GM21515 (cell line): ENCODE data around the gene CETP.
"Not testable (repeated sequence)": the region's sequence is repeated elsewhere in the genome, so short reads cannot be mapped to it uniquely, and the experiment has no call there.

ENCODE experiments used
- ATAC-seq: cut with Tn5 transposase; IDR thresholded peaks from one replicate; pipeline ENCODE4 v1.9.1; 2021; ENCODE audit not compliant: unreplicated experiment

CETP gene

DNA sequence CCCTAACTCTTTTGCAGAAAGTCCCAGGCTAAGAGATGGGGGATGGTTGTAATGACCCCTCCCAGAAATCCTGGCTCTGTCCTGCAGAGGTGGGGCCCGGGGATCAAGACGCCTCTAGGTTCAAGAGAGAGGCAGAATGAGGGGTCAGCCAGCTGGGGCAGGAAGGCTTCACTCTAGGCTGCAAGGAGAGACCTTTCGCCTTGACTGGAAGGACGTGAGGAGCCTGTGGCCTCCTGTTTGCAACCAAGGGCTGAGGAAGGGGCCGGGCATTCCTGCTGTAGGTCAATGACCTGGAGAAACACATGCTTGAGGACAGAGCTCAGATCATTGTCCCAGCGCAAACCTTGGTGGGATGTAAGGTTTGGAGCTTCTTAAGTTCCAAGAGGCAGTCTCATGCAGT is 8.7 kb upstream of the CETP start:
- no peak for ATAC-seq

DNA sequence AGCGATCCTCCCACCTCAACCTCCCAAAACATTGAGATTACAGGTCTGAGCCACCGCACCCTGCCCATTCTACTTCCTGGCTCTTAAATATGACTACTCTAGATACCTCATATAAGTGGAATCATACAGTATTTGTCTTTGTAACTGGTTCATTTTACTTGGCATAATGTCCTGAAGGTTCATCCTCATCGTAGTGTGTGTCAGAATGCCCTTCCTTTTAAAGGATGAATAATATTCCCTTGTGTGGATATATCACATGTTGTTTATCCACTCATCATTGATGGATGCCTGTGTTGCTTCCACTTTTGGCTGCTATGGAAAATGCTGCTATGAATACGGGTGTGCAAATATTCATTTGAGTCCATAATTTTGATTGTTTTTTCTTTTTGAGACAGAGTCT is 5.7 kb upstream of the CETP start:
- ATAC-seq = no peak

DNA sequence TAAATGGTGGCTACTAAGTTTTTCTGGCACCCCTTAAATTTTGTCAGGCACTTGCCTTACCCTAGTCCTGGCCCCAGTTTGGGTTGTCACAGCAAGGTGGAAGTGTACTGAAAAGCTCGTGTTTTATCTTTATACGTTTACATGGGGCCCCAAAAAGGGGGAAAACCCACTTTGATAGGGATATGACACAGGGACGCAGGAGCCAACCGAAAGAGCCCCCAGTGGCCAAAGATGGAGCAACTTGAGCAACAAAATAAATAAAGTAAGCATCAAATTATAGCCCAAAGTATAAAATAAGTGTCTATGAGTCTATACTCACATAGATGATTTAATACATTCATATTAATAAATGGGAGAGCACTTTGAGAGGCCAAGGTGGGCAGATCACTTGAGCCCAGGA is 5.0 kb upstream of the CETP start:
- no peak for ATAC-seq

DNA sequence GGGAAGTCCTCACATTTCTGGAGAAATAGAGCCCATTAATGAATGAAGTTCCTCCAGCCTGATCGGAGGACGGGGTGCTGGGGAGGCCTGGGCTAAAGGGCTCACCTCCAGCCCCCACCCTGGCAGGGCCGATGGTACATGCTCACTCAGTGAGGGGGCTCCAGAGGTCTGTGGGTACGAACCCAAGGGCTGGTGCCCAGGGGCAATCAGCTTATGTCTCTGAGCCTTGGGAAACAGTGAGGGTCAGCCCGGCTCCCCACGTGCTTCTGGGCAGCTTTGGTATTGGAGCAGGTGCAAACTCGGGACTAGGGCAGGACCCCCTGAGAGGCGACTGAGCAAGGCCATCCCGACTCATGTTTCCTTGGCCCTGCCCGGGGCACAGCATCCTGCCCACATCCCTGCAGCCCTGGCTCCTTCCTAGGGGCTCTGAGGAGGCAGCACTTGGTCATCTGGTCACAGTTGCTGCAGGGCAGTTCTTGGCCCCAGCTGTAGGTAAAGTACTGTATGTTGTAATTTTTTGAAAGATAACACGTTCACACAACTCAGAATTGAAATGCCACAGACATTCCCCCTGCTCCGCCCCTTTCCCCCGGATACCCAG is 969 bp upstream of the CETP start:
- no peak for ATAC-seq

- no peak for ATAC-seq
Measured at GRCh38 chr16:56961386-56961785, 364 bp upstream of the CETP start.

DNA sequence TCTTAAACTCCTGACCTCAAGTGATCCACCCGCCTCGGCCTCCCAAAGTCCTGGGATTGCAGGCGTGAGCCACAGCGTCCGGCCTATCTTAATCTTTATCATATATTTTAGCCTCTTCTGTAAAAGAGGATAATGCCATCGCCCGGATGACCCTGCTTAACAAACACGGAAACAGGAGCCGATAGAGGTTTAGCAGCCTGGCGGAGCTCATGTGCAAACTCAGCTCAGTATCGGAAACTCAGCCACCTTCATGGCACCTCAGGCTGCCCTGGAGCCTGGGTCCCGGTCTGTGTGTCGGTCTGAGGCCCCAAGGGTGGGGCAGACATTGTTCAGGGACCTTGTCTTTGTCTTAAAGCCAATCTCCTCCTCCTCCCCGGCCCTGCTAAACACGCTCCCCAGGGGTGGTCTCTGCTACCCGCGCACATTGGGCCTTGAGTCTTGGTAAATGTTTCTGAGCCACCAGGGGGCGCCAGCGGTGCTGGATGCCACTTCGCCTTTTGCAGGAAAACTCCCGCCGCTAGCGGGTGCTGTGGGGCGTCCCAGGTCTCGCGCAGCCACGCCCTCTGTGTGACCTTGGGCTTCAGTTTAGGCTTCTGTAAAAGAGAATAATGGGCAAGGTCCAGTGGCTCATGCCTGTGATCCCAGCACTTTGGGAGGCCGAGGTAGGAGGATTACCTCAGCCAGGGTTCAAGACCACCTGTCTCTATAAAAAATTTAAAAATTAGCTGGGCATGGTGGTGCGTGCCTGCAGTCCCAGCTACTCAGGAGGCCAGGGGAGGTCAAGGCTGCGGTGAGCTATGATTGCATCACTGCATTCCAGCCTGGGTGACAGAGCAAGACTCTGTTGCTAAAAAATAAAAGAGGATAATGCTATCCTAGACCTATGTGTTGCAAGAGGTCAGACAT is 2.7 kb downstream of the CETP start:
- peak; percentile 57 for ATAC-seq

DNA sequence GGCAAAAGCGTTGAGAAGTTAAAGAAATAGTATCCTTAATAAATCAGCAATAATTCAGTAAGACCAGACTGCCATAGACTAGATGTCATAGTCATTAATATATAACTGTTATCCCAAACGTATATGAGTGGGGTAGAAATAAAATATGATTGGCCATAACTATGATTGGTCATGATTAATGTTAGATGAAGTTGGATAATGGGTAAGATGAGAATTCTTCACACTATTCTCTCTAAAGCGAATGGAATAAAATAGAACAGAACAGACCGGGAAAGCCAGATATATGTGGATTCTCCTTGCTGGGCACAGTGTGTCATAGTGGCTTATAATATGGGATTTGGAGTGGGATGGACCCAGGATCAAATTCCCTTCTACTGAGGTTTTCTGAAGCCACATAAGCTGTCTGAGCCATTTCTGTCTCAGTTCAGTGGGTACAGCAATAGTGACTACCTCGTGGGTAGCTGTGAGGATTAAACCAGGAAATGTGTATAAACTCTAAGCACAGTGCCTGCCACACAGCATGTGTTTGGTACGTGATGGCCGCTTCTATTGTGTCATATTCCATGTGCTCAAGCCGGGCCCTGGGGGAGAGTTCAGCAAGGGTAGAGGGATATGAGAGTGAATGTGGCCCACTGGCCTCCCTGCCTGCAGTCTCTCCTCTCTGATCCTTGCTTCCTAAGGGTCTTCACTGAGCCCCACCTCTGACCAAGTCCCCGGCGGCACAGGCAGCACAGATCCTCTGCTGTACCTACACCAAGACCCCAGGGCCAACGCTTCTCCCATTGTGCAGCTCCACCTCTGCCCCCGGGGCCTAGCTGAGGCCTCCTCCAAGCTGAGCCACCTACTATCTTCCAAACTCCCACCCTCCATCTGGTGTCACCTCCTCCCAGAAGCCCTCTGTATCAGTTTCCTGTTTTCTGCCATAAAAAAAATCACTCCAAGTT is 3.7 kb downstream of the CETP start:
- no peak for ATAC-seq

GRCh38 chr16:56966093-56966475 is 4.3 kb downstream of the CETP start:
- no peak for ATAC-seq

DNA sequence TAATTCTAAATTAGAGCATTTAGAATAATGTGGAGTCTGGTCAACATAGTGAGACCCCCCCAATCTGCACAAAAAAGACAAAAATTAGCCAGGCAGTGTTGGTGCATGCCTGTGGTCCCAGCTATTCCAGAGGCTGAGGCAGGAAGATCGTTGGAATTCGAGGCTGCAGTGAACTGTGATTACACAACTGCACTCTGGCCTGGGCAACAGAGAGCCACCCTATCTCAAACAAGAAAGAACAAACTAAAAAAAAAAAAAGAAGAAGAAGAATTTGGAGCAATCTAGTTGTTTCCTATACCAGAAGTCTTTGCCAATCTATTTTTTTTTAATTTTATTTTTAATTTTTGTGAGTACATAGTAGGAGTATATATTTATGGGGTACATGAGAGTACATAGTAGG is 6.0 kb downstream of the CETP start:
- ATAC-seq = no peak

DNA sequence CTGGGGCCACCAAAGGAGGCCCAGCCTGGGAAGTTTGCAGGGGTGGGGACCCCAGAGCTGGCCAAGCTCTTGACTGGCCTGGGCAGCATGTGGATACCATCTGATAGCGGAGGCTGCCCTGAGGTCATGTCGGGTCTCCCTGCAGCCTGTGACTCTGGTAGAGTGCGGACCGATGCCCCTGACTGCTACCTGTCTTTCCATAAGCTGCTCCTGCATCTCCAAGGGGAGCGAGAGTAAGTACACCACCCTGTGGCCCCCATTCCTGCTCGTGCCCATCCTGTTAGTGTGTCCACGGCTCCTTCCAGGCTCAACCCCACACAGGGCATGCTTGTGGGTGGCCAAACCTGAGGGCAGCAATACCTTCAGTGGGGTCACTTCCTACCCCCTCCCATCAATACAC is 8.0 kb downstream of the CETP start:
- ATAC-seq = no peak

DNA sequence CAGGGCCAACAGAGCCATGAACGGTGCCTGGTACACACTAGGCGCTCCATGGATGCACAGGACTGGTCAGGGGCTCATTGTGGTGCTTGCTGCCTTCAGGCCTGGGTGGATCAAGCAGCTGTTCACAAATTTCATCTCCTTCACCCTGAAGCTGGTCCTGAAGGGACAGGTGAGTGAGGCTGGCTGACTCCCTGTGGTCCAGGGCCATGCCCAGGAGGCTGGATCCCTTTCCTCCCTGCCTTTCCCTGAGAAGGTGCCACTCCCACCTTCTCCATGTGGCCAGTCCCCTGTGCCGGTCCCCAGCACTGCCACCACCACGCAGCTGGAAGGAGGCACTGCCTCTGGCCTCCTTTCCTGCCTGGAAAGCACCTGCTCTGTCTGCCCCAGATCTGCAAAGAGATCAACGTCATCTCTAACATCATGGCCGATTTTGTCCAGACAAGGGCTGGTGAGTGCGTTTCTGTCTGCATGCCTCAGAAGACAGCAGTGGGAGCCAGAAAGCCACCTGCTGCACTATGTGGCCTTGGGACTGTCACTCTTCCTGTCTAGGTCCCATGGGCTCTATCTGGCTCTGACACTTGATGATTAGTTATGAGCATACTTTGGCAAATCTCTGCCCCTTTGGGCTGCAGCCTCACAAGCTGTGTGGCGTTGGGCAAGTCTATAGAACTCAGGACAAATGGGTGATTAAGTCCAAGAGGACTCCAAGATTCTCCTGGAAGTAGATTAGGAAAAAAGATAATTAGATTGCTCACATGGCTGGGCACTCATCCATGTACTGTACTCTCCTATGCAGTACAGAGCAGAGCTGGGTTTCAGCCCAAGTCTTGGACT is 9.4 kb downstream of the CETP start:
- peak; percentile 53 for ATAC-seq

GRCh38 chr16:56971768-56972043 is 10.0 kb downstream of the CETP start:
- ATAC-seq = no peak

GRCh38 chr16:56972403-56973293 is 10.9 kb downstream of the CETP start:
- no peak for ATAC-seq

DNA sequence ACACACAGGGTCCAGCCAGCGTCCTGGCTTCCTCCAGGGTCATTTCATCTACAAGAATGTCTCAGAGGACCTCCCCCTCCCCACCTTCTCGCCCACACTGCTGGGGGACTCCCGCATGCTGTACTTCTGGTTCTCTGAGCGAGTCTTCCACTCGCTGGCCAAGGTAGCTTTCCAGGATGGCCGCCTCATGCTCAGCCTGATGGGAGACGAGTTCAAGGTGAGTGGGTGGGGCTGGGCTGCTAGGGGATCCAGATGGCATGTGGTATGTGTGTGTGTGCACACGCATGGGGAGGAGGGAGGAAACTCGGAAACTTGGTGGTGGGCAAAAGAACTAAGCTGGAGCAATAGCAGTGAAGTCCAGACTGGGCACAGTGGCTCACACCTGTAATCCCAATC is 11.5 kb downstream of the CETP start:
- no peak for ATAC-seq

DNA sequence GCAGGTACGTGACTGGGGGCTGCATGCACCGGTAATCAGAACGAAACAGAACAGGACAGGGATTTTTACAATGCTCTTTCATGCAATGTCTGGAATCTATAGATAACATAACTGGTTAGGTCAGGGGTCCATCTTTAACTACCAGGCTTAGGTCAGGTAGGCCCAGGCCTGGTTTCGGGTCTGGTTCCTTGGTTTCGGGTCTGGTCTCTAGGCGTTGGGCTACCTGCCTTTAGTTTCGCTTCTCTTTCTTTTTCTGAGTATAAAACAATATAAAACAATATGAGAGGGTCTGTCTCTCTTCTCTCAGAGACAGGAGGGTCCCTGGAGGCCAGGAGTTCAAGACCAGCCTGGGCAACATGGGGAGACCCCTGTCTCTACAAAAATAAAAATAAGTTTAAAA is 12.1 kb downstream of the CETP start:
- not testable (repeated sequence) for ATAC-seq

DNA sequence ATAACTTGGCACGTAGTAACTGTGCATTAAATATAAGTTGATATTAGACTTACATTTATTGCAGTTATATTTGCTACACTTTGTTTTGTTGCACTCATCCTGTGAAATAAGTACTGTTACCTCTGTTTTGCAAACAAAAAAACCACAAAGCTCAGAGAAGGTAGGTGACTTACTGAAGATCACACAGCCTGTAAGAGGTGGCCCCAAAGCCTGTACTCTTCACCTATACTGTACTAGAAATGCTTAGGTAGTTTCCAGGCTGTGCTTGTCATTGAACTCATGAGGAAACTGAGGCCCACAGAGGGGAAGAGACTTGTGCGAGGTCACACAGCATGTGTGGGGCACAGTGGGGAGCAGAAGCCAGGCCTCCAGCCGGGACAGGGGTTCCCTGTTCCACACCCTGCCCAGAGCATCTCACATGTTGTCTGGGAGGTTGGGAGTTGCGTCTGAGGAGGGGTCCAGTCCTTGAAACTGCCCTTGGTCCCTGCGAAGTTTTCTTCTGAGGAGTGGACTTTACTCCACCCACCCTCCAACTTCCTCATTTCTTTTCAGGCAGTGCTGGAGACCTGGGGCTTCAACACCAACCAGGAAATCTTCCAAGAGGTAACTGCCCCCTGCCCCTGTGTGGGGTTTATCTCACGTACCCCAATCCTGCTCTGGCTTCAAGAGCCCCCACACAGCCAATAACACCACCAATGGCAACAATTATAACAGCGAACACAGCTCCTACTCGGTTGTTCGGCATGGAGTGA is 13.0 kb downstream of the CETP start:
- ATAC-seq = no peak

- ATAC-seq = no peak
Measured at GRCh38 chr16:56975714-56976113, 14.0 kb downstream of the CETP start.

GRCh38 chr16:56977216-56977615 is 15.5 kb downstream of the CETP start:
- ATAC-seq = no peak

DNA sequence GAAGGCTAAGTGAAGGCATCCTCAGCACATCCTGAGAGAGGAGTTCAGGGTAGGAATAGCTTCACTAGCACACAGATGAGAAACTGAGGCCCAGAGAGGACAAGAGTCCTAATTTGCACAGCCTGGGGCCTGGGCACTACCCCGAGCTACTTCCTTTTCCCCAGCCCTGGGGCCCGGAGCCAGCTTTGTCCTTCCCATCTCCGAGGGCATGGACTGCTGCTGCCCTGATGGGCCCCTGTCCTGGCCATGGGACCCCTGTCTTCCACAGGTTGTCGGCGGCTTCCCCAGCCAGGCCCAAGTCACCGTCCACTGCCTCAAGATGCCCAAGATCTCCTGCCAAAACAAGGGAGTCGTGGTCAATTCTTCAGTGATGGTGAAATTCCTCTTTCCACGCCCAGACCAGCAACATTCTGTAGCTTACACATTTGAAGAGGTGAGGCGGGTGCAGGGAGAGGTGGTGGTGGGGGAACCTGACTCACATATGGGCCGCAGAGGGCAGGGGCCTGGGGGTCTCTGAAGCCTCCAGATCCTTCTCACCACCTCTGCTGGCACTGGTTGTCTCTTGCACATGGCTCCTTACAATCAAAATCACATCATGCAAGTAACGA is 16.2 kb downstream of the CETP start:
- ATAC-seq = no peak
